Neural progenitor cell (in vitro differentiated cells): ENCODE data around the gene ABL2. TPM values are rescaled to one million over a fixed set of nuclear protein-coding genes. Genes with fewer than 3 reads are reported as not detected.

ENCODE experiments used
- DNase-seq: peaks from one replicate; pipeline ENCODE4 v3.0.0-alpha.2; 2016; ENCODE audit warnings: low spot score
- H2AFZ ChIP-seq: fragments of 200-600 bp; sonication (generic); replicated peaks from 2 replicates; pipeline ENCODE4 v1.6.1; 2016; ENCODE audit warnings: antibody characterized with exemption
- H3F3A ChIP-seq: fragments of 200-600 bp; sonication (generic); 2 replicates; pipeline ENCODE4 v1.6.1; 2016; ENCODE audit warnings: antibody characterized with exemption, low read depth
- H3K27ac ChIP-seq: fragments of 200-600 bp; sonication (generic); 2 replicates; pipeline ENCODE4 v1.5.1; 2016; ENCODE audit warnings: mild to moderate bottlenecking
- H3K27me3 ChIP-seq: fragments of 200-600 bp; sonication (generic); 2 replicates; pipeline ENCODE4 v1.6.1; 2016; ENCODE audit warnings: mild to moderate bottlenecking, moderate library complexity
- H3K36me3 ChIP-seq: fragments of 200-600 bp; sonication (generic); 2 replicates; pipeline ENCODE4 v1.5.1; 2016
- H3K4me1 ChIP-seq: fragments of 200-600 bp; sonication (generic); 2 replicates; pipeline ENCODE4 v1.6.1; 2016; ENCODE audit warnings: mixed run types
- H3K4me2 ChIP-seq: fragments of 200-600 bp; sonication (generic); 2 replicates; pipeline ENCODE4 v1.6.1; 2016
- H3K4me3 ChIP-seq: fragments of 200-600 bp; sonication (generic); 2 replicates; pipeline ENCODE4 v1.5.1; 2016
- H3K79me2 ChIP-seq: fragments of 200-600 bp; sonication (generic); 2 replicates; pipeline ENCODE4 v1.6.1; 2016; ENCODE audit warnings: low read depth
- H3K9ac ChIP-seq: fragments of 200-600 bp; sonication (generic); 2 replicates; pipeline ENCODE4 v1.6.1; 2016
- H3K9me3 ChIP-seq: fragments of 200-600 bp; sonication (generic); 2 replicates; pipeline ENCODE4 v1.5.1; 2016; ENCODE audit warnings: low read depth
- H4K20me1 ChIP-seq: fragments of 200-600 bp; sonication (generic); 2 replicates; pipeline ENCODE4 v1.6.1; 2016; ENCODE audit warnings: low read depth
- H3K27ac Mint-ChIP-seq: 3 replicates; pipeline ENCODE4 v1.8.0; 2021; ENCODE audit warnings: mixed read lengths
- H3K27me3 Mint-ChIP-seq: 2 replicates; pipeline ENCODE4 v1.8.0; 2022; ENCODE audit warnings: low read depth, mild to moderate bottlenecking, inconsistent platforms, moderate library complexity, mixed read lengths; ENCODE audit not compliant: insufficient read depth
- H3K36me3 Mint-ChIP-seq: 3 replicates; pipeline ENCODE4 v1.8.0; 2021; ENCODE audit warnings: mixed read lengths
- H3K4me1 Mint-ChIP-seq: 3 replicates; pipeline ENCODE4 v1.8.0; 2021; ENCODE audit warnings: mixed read lengths
- H3K4me3 Mint-ChIP-seq: 3 replicates; pipeline ENCODE4 v1.8.0; 2021; ENCODE audit warnings: mild to moderate bottlenecking, moderate library complexity, mixed read lengths
- H3K9me3 Mint-ChIP-seq: 3 replicates; pipeline ENCODE4 v1.8.0; 2020; ENCODE audit warnings: mixed read lengths
- CTCF ChIP-seq: fragments of 200-600 bp; sonication (generic); IDR thresholded peaks from 2 replicates; pipeline ENCODE4 v1.5.1; 2017; ENCODE audit warnings: antibody characterized with exemption, mild to moderate bottlenecking
- EZH2 ChIP-seq: fragments of 200-600 bp; sonication (generic); IDR thresholded peaks from 2 replicates; pipeline ENCODE4 v1.6.1; 2017; ENCODE audit warnings: antibody characterized with exemption, mild to moderate bottlenecking, moderate library complexity
- EZH2phosphoT487 ChIP-seq: fragments of 200-600 bp; sonication (generic); IDR thresholded peaks from 2 replicates; pipeline ENCODE4 v1.6.1; 2017; ENCODE audit warnings: antibody characterized with exemption
- total RNA-seq: library from RNA; depleted of rRNA; stranded (reverse); fragments of >200 nt; gene quantifications from 2 replicates; pipeline ENCODE4 v1.2.3, GENCODE V29; 2015; ENCODE audit warnings: low replicate concordance

ABL2 gene
- total RNA-seq, 1 donor from 2014 or later = 17.9 TPM

- no peak overlapping the region for H3K27ac Mint-ChIP-seq
- no peaks in the 10 kb centered on the region for H3K4me1 Mint-ChIP-seq
- H3K4me3 Mint-ChIP-seq = no peak overlapping the region
- no peaks in the 10 kb centered on the region for H3K36me3 Mint-ChIP-seq
- no peak for TF ChIP-seq EZH2phosphoT487
- TF ChIP-seq CTCF = no peak
- no peak for TF ChIP-seq EZH2
- H3K27me3 Mint-ChIP-seq = peaks cover 4% of the 10 kb centered on the region
- Histone ChIP-seq H3K4me3 (no peak overlapping the region), H3K36me3 (no peaks in the 10 kb centered on the region), H3K27ac (no peak overlapping the region), H3K9me3 (no peaks in the 10 kb centered on the region), H3K79me2 (no peaks in the 10 kb centered on the region), H3F3A (no peaks in the 10 kb centered on the region), H3K9ac (no peak overlapping the region), H3K4me1 (no peaks in the 10 kb centered on the region), H3K27me3 (no peaks in the 10 kb centered on the region), H4K20me1 (no peaks in the 10 kb centered on the region), H3K4me2 (no peak overlapping the region), H2AFZ (no peak overlapping the region)
- DNase-seq = no peak
- no peaks in the 10 kb centered on the region for H3K9me3 Mint-ChIP-seq
Measured at GRCh38 chr1:179264507-179264906, 35.0 kb upstream of the ABL2 start.

- Mint-ChIP-seq H3K27me3 (peaks cover 4% of the 10 kb centered on the region), H3K36me3 (no peaks in the 10 kb centered on the region), H3K9me3 (no peaks in the 10 kb centered on the region), H3K4me3 (no peak overlapping the region), H3K27ac (no peak overlapping the region), H3K4me1 (no peaks in the 10 kb centered on the region)
- no peaks in the 10 kb centered on the region for H3K36me3 ChIP-seq
- no peaks in the 10 kb centered on the region for H3K4me1 ChIP-seq
- H4K20me1 ChIP-seq = no peaks in the 10 kb centered on the region
- no peaks in the 10 kb centered on the region for H3F3A ChIP-seq
- no peak for TF ChIP-seq EZH2phosphoT487
- no peak for TF ChIP-seq CTCF
- TF ChIP-seq EZH2 = no peak
- no peaks in the 10 kb centered on the region for H3K27me3 ChIP-seq
- H3K4me2 ChIP-seq = no peak overlapping the region
- H2AFZ ChIP-seq = peak overlapping the region; percentile 50
- no peaks in the 10 kb centered on the region for H3K9me3 ChIP-seq
- no peaks in the 10 kb centered on the region for H3K79me2 ChIP-seq
- DNase-seq = no peak
- no peak overlapping the region for H3K4me3 ChIP-seq
- H3K9ac ChIP-seq = no peak overlapping the region
- H3K27ac ChIP-seq = no peak overlapping the region
Measured at GRCh38 chr1:179263121-179263520, 33.6 kb upstream of the ABL2 start.

GRCh38 chr1:179262183-179262582, 32.7 kb upstream of the ABL2 start:
- H3K27ac Mint-ChIP-seq = no peak overlapping the region
- no peaks in the 10 kb centered on the region for H3F3A ChIP-seq

More at GRCh38 chr1:179262183-179262582, 32.7 kb upstream of the ABL2 start:
- Histone ChIP-seq H4K20me1 (no peaks in the 10 kb centered on the region), H3K27ac (no peak overlapping the region), H3K4me3 (no peak overlapping the region), H3K79me2 (no peaks in the 10 kb centered on the region), H3K36me3 (no peaks in the 10 kb centered on the region), H3K27me3 (no peaks in the 10 kb centered on the region), H3K9ac (no peak overlapping the region), H3K4me2 (no peak overlapping the region), H3K9me3 (no peaks in the 10 kb centered on the region), H2AFZ (no peak overlapping the region), H3K4me1 (no peaks in the 10 kb centered on the region)
- no peaks in the 10 kb centered on the region for H3K9me3 Mint-ChIP-seq
- H3K36me3 Mint-ChIP-seq = no peaks in the 10 kb centered on the region
- no peak for TF ChIP-seq EZH2
- TF ChIP-seq EZH2phosphoT487 = no peak
- no peak for TF ChIP-seq CTCF
- no peak for DNase-seq
- peaks cover 4% of the 10 kb centered on the region for H3K27me3 Mint-ChIP-seq
- H3K4me1 Mint-ChIP-seq = no peaks in the 10 kb centered on the region
- H3K4me3 Mint-ChIP-seq = no peak overlapping the region
